ENCODE measurements around the gene CEP295NL.
A peak's percentile ranks its signal among the peaks of the same experiment; 100 is the strongest.

The CEP295NL gene

DNA sequence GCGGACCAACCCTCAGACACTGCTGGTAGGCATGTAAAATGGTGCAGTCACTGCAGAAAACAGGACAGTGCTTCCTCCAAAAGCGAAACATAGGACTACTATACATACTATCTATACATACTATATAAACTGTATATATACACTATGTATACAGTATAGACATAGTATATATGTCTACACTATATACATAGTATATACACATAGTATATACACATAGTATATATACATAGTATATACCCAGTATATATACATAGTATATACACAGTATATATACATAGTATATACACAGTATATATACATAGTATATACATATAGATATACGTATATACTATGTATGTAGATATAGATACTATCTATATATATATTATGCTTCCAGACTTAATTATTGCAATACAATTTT, 55.9 kb downstream of the CEP295NL start:
- DNase-seq (ENCODE audit: extremely low read depth, insufficient read length), result no peak
- no peak overlapping the region for H3K4me3 ChIP-seq (replicated peaks; ENCODE audit: low read depth, low read length)
- no peaks in the 10 kb centered on the region for H3K27me3 ChIP-seq (replicated peaks; ENCODE audit: control insufficient read depth, insufficient read depth, low read length)
- H3K36me3 ChIP-seq (ENCODE audit: control insufficient read depth, insufficient read depth, low read length), result no peaks in the 10 kb centered on the region
- no peak for TF ChIP-seq CTCF (IDR thresholded peaks at IDR 0.05; ENCODE audit: insufficient read depth, low read length, poor library complexity, severe bottlenecking)

- no peak for TF ChIP-seq CTCF (IDR thresholded peaks at IDR 0.05; ENCODE audit: insufficient read depth, low read length, poor library complexity, severe bottlenecking)
- Histone ChIP-seq H3K27me3 (replicated peaks; ENCODE audit: control insufficient read depth, insufficient read depth, low read length) (no peaks in the 10 kb centered on the region), H3K36me3 (ENCODE audit: control insufficient read depth, insufficient read depth, low read length) (no peaks in the 10 kb centered on the region), H3K4me3 (replicated peaks; ENCODE audit: low read depth, low read length) (no peak overlapping the region)
- DNase-seq (ENCODE audit: extremely low read depth, insufficient read length), result no peak
Observed at GRCh38 chr17:78844301-78845005, 58.5 kb downstream of the CEP295NL start.

- peak; percentile 83 for TF ChIP-seq CTCF (IDR thresholded peaks at IDR 0.05; ENCODE audit: insufficient read depth, low read length, poor library complexity, severe bottlenecking)
- no peaks in the 10 kb centered on the region for H3K27me3 ChIP-seq (replicated peaks; ENCODE audit: control insufficient read depth, insufficient read depth, low read length)
- H3K36me3 ChIP-seq (ENCODE audit: control insufficient read depth, insufficient read depth, low read length), result no peaks in the 10 kb centered on the region; the same call in 1 of the 2 replicates
- H3K4me3 ChIP-seq (replicated peaks; ENCODE audit: low read depth, low read length), result no peak overlapping the region
- DNase-seq (ENCODE audit: extremely low read depth, insufficient read length), result peak; percentile 52
Observed at GRCh38 chr17:78842881-78843565, 60.0 kb downstream of the CEP295NL start.

- TF ChIP-seq CTCF (IDR thresholded peaks at IDR 0.05; ENCODE audit: insufficient read depth, low read length, poor library complexity, severe bottlenecking), result no peak
- Histone ChIP-seq H3K36me3 (ENCODE audit: control insufficient read depth, insufficient read depth, low read length) (peaks cover 1% of the 10 kb centered on the region), H3K4me3 (replicated peaks; ENCODE audit: low read depth, low read length) (peak within 1 kb of the TSS; percentile 94), H3K27me3 (replicated peaks; ENCODE audit: control insufficient read depth, insufficient read depth, low read length) (no peaks in the 10 kb centered on the region)
- peak; percentile 99 for DNase-seq (ENCODE audit: extremely low read depth, insufficient read length)
Observed at GRCh38 chr17:78840780-78841611, 62.0 kb downstream of the CEP295NL start, which contains the start of gene USP36. USP36 (minus strand) TSS chr17:78840814; CDS start chr17:78836363, 4,451 bp downstream.

Data from GM06990 (cell line).